ENCODE data around the gene KRTAP6-2.

GRCh38 chr21:30592140-30592539 is 6.6 kb downstream of the KRTAP6-2 start, which contains the start of gene KRTAP6-3:
- TF ChIP-seq, protein P1, sequence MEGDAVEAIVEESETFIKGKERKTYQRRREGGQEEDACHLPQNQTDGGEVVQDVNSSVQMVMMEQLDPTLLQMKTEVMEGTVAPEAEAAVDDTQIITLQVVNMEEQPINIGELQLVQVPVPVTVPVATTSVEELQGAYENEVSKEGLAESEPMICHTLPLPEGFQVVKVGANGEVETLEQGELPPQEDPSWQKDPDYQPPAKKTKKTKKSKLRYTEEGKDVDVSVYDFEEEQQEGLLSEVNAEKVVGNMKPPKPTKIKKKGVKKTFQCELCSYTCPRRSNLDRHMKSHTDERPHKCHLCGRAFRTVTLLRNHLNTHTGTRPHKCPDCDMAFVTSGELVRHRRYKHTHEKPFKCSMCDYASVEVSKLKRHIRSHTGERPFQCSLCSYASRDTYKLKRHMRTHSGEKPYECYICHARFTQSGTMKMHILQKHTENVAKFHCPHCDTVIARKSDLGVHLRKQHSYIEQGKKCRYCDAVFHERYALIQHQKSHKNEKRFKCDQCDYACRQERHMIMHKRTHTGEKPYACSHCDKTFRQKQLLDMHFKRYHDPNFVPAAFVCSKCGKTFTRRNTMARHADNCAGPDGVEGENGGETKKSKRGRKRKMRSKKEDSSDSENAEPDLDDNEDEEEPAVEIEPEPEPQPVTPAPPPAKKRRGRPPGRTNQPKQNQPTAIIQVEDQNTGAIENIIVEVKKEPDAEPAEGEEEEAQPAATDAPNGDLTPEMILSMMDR (IDR thresholded peaks at IDR 0.05): no peak
- TF ChIP-seq POLR2A (IDR thresholded peaks at IDR 0.05): no peak
